ENCODE data around the gene TRIM59. TPM values are rescaled to one million over a fixed set of nuclear protein-coding genes. Genes with fewer than 3 reads are reported as not detected.

Gene TRIM59
- total RNA-seq, 1 donor from 2014 or later, result 39.0 TPM

- Mint-ChIP-seq H3K27me3 (ENCODE audit: low read depth) (no peaks in the 10 kb centered on the region), H3K36me3 (ENCODE audit: low read depth) (peaks cover 30% of the 10 kb centered on the region), H3K27ac (ENCODE audit: unreplicated experiment) (no peak overlapping the region), H3K4me3 (peak overlapping the region; percentile 72), H3K9me3 (no peaks in the 10 kb centered on the region), H3K4me1 (peaks cover 40% of the 10 kb centered on the region)
- no peak for TF ChIP-seq CTCF (conservative IDR thresholded peaks at IDR 0.05)
- DNase-seq (ENCODE audit: low read depth, low spot score), result no peak
Observed at GRCh38 chr3:160447544-160447943, 2.0 kb downstream of the TRIM59 start.

GRCh38 chr3:160446522-160447056 lies 3.0 kb downstream of the TRIM59 start:
- H3K4me1 Mint-ChIP-seq, result peaks cover 40% of the 10 kb centered on the region
- DNase-seq (ENCODE audit: low read depth, low spot score), result no peak
- peak overlapping the region; percentile 70 for H3K4me3 Mint-ChIP-seq
- H3K27me3 Mint-ChIP-seq (ENCODE audit: low read depth), result no peaks in the 10 kb centered on the region
- peaks cover 37% of the 10 kb centered on the region for H3K36me3 Mint-ChIP-seq (ENCODE audit: low read depth)
- H3K9me3 Mint-ChIP-seq, result no peaks in the 10 kb centered on the region
- no peak for TF ChIP-seq CTCF (conservative IDR thresholded peaks at IDR 0.05)
- no peak overlapping the region for H3K27ac Mint-ChIP-seq (ENCODE audit: unreplicated experiment)

GRCh38 chr3:160445854-160446253 lies 3.7 kb downstream of the TRIM59 start:
- Mint-ChIP-seq H3K4me1 (peaks cover 40% of the 10 kb centered on the region), H3K9me3 (no peaks in the 10 kb centered on the region), H3K27ac (ENCODE audit: unreplicated experiment) (no peak overlapping the region), H3K4me3 (peak overlapping the region; percentile 66), H3K27me3 (ENCODE audit: low read depth) (no peaks in the 10 kb centered on the region), H3K36me3 (ENCODE audit: low read depth) (peaks cover 40% of the 10 kb centered on the region)
- DNase-seq (ENCODE audit: low read depth, low spot score), result no peak
- TF ChIP-seq CTCF (conservative IDR thresholded peaks at IDR 0.05), result no peak

GRCh38 chr3:160444411-160444810 lies 5.2 kb downstream of the TRIM59 start:
- H3K27me3 Mint-ChIP-seq (ENCODE audit: low read depth), result no peaks in the 10 kb centered on the region
- H3K36me3 Mint-ChIP-seq (ENCODE audit: low read depth), result peaks cover 50% of the 10 kb centered on the region
- peaks cover 31% of the 10 kb centered on the region for H3K4me1 Mint-ChIP-seq
- no peak overlapping the region for H3K27ac Mint-ChIP-seq (ENCODE audit: unreplicated experiment)
- H3K9me3 Mint-ChIP-seq, result no peaks in the 10 kb centered on the region
- TF ChIP-seq CTCF (conservative IDR thresholded peaks at IDR 0.05), result no peak
- DNase-seq (ENCODE audit: low read depth, low spot score), result no peak
- H3K4me3 Mint-ChIP-seq, result peak overlapping the region; percentile 56

GRCh38 chr3:160440687-160441086 lies 8.9 kb downstream of the TRIM59 start:
- H3K36me3 Mint-ChIP-seq (ENCODE audit: low read depth), result peaks cover 62% of the 10 kb centered on the region
- peaks cover 10% of the 10 kb centered on the region for H3K4me1 Mint-ChIP-seq
- TF ChIP-seq CTCF (conservative IDR thresholded peaks at IDR 0.05), result no peak
- DNase-seq (ENCODE audit: low read depth, low spot score), result no peak
- no peaks in the 10 kb centered on the region for H3K9me3 Mint-ChIP-seq
- H3K27me3 Mint-ChIP-seq (ENCODE audit: low read depth), result no peaks in the 10 kb centered on the region
- H3K4me3 Mint-ChIP-seq, result no peak overlapping the region
- H3K27ac Mint-ChIP-seq (ENCODE audit: unreplicated experiment), result no peak overlapping the region

All from neural crest cell (in vitro differentiated cells).